ENCODE measurements around the gene C11orf21.

Gene C11orf21

GRCh38 chr11:2320568-2321310 is 19.0 kb upstream of the C11orf21 start:
- DNase-seq: peak; percentile 47

GRCh38 chr11:2319791-2320472 is 18.2 kb upstream of the C11orf21 start:
- DNase-seq: peak; percentile 49

- DNase-seq: peak; percentile 5
Measured at GRCh38 chr11:2318707-2319106, 17.0 kb upstream of the C11orf21 start.

- DNase-seq: peak; percentile 17
Measured at GRCh38 chr11:2318123-2318522, 16.4 kb upstream of the C11orf21 start.

DNA sequence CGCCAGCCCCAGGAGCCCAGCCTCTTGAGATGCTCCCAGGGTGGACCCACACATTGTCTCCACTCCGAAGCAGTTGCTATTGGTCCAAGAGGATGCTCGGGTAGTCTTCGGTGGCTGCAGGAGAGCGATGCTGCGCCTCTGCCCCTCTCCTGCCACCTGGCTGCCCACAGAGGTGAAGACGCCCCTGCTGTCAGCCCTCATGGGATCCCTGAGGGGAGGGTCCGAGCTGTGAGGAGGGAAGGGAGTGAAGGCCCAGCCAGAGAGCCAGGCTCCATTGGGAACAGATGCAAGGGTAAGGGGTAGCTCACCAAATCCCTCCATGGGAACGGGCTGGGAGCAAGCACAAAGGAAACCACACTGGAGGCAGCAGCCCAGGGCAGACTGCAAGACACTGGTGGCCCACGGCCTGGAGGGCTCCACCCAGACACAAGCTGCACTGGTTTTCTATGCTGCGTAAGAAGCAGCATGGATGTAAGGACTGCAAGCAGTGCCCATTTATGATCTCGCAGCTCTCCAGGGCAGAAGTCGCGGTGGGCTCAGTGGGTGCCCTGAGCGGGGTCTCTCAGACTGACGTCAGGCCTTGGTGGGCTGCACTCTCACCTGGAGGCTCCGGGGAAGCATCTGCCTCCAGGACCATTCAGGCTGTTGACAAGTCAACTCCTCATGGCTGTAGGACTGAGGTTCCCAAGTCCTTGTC is 15.8 kb upstream of the C11orf21 start:
- peak; percentile 51 for DNase-seq

GRCh38 chr11:2316963-2317244 is 15.2 kb upstream of the C11orf21 start:
- no peak for DNase-seq

DNA sequence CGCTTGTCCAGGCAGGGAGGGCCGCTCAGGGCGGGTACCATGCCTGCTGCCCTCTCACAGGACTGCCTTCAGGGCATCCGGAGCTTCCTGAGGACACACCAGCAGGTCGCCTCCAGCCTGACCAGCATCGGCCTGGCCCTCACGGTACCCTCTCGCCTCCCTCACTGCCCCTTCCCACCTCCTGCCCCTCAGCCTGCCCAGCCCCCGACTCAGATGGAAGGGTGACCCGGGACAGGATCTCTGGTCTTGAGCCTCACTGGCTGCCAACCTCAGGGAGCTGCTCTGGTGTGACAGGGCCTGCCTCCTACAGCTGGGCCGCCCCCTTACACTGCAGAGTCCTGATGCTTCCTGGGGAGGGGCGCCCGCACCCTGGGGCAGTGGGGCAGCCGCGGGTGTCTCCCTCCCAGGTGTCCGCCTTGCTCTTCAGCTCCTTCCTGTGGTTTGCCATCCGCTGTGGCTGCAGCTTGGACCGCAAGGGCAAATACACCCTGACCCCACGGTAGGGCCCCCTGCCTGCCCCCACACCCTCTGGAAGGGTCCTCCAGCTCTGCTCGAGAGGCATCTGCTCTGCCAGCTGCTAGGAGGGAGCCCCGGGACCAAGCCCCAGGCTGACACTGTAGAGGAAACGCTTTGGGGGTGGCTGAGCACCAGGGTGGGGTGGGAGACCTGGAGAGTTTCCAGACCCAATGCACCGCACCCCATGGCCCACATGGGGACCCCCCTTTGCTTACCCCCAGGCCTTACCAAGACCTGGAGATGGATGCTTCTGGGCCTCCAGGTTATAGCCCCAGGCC is 14.6 kb upstream of the C11orf21 start:
- DNase-seq: peak; percentile 53

DNA sequence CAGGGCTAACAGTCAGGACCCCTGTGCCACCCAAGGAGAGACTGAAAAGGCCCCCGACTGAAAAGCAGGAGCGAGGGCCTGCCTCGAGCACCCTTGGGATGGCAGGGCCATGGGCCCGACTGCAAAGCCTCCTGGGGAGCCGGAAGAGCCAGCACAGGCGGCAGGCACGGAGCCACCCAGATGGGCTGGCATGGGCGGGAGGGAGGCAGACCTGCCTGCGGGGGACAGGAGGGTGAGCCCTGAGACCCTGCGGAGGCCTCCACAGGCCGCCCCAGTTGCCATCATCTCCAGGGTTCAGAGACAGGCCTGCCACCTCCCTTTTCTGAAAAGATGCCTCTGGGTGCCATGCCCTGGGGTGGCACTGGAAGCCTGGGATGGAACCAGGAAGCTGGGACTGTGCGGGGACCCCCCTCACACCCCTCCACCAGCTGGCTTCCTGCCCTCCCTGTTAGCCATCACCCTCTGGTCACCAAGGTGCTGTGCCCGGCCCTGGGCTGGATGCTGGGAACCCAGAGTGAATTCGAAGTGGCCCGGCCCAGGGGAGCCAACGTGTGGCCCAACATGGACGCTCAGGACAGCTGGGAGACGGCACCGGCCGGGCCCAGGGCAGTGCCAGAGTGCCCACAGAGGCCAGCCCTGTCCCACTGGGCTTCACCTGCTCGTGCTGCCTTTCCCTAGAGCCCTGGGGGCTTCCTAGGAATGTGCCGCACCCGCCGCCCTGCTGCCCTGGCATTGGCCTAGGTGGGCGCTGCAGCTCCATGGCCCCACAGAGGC is 13.9 kb upstream of the C11orf21 start:
- DNase-seq: peak; percentile 59

- peak; percentile 53 for DNase-seq
Measured at GRCh38 chr11:2314525-2315394, 13.0 kb upstream of the C11orf21 start.

DNA sequence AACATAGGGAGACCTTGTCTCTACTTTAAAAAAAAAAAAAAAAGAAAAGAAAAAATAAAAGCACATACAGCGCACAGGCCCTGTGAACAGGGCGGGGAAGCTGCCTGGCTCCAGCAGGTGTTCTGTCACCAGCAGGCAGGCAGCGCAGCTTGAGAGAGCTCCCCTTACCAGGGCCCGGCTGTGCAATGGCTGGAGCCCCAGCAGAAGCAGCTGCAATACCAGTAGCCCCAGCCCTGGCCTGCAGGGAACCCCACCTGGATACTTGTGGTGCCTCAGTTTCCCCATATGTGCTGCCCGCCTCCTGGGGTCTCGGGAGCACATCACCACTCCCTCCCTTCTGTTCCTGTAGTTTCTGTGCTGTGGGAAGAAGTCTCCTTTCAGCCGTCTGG is 12.4 kb upstream of the C11orf21 start:
- peak; percentile 48 for DNase-seq

DNA sequence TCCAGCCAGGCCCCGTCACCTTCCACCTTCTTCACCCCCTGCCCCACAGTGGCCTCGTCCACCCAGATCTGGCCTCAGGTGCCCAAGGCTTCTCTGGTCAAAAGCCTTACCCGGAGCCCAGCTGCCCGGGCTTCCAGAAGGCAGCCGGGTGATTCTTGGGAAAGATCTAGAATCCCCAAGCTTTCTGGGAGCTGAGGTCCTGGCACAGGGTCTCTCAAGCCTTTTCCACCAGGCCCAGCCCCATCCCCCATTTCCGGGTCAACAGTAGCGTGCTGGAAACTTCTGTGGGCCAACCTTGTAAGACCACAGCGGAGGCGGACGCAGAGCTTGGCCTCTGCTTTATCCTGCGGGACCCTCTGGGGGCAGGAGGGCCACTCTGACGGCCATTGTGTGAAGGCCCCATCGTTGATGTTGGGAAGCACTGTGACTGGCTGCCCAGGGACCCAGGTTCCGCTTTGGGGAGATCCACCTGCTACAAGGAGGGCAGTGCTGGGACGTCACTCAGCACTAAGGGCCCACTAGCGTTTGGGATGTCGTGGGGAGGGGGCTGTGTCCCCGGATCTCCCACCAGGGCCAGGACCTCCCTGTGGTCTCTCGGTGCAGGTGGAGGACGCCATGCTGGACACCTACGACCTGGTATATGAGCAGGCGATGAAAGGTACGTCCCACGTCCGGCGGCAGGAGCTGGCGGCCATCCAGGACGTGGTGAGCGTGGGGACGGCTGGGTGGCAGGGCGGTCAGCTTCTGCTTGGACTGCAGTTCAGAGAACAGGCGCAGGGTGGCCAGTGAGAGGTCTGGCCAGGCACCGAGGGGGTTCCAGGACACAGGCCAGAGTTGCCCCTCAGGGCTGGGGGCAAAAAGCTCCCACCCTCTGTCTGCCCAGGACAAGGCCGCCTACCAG is 11.6 kb upstream of the C11orf21 start:
- DNase-seq: peak; percentile 59

DNA sequence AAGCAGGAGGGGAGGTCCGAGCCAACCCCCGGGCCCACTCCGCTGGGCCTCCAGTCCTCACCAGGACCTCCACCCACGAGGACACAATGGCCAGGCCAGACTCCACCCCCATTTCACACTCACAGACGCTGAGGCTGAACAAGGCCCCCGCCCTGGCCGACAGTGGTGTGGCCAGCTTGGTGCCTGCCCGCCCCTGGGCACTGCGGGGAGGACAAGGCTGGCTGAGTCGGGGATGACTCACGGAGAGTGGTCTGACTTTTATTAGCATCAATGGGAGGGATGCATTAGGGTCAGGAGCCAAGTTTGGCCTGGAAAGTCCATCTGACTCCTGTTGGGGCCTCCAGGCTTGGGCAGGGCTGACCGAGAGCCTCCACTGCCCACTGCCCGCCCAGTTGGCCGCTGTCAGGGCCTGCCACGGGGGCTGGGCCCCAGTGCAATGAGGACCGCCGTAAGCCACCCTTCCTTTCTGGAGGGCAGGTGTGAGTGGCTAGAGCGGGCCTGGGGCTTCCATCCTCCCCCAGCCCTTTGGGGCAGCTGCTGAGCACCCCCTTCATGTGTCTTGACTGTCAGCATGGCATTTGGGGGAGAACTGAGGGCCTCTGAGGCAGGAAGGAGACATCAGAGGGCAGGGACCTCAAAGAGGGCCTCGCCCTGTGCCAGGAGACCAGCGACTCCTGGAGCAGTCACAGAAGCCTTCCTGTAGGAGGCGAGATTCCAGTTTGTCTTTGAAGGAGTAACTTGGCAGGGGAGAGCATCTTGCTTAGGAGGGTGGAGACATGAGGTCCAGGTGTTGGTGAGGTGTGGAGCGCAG is 10.7 kb upstream of the C11orf21 start:
- no peak for DNase-seq

DNA sequence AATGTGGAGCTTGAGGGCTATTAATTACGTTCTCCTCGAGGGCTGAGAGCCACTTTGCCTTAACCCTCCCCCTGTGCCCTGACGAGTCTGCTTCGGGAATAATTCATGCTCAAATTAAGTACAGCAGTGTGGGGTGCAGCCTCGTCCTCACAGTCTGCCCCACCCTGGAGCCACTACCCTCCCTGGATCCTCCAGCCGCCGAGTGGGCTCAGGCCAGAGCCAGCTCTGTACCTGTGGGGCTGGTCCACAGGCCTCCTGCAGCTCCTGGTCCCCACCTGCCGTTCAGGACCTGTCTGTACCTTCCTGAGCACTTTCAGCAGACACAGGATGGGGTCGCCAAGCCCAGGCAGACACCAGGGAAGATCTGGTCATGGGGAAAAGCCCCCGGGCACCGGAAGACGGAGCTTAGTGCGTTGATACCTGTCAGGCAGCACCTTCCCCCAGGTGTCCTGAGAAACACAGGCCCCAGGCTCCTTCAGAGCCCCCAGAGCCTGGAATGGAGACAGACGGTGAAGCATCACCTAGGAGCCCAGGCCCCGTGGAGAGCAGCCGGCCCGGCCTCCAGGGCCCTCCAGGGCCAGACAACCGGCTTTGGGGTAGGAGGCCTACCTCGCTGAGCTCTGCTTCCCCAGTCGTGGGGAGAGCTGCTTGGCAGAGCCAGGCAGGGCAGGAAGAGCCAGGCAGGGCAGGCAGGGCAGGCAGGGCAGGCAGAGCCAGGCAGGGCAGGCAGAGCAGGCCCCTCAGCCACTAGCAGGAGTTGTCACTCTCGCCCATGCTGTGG is 9.8 kb upstream of the C11orf21 start:
- DNase-seq: peak; percentile 41

- DNase-seq: peak; percentile 41
Measured at GRCh38 chr11:2310786-2311352, 9.2 kb upstream of the C11orf21 start.

DNA sequence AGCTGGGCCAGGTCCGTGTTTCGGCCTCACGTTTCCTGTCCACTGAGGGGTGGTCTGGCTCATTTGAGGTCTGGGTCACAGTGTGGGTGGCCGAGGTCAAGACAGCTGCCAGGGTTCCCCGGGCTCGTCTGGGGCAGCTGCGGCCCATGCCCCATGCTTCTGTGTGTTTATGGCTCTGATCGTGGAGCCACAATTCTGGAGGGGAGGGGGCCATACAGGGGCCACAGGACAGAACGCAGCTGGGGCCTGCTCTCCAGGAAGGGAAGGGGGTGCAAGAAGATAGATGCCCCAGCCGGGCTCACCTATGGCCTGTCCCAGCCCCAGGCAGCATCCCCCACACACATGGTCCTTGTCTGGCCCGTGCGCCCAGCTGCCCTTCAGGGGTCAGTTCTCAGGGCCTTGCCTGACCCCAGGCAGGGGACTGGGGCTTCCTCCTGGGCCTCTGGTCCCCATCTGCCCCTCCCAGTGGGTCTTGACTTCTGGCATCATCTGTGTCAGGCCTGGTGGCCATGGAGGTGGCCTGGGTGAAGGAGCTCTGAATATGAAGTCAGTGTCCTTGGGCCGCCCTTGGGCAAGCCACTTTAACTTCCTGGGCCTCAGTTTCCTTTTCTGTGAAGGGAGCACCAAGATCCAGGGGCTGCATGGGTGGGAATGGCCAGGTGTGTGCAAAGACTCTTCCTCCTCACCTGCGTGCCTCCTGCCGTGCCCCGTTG is 8.5 kb upstream of the C11orf21 start:
- peak; percentile 48 for DNase-seq

DNA sequence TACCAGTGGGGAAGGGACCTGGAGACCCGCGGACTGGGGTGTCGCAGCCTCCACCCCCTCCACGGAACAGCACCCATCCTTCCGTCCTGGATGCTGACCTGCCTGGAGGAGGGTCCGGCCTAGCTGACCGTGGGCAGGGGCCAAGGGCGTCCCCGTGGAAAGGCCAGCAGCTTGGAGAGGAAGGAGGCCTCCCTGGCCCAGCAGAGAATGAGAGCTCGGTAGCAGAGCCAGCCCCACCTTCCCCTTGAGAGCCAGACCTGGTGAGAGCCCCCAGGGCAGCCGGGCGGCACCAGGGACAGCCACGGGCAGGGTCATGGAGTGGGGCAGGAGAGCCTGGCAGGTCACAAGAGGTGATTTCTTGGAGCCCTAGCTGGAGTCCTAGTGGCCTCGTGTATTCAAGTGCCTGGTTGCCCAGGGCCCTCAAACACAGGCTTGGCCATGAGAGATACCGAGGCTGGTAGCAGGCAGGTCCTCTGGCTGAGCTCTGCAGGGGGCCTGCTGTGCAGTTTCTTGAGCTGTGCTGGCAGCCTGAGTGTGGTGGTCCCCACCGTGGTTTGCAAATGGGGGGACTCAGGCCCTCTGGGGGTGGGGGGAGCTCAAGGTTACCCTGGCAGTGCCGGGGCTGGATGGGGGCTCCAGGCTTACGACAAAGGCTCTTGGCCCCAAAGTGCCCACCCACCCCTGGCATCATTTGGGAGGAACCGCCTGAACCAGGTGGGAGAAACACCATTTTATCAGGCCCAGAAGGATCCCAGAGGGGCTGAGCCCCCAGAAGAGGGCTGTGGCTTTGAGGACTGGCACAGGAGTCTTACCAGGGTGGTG is 7.7 kb upstream of the C11orf21 start:
- no peak for DNase-seq

DNA sequence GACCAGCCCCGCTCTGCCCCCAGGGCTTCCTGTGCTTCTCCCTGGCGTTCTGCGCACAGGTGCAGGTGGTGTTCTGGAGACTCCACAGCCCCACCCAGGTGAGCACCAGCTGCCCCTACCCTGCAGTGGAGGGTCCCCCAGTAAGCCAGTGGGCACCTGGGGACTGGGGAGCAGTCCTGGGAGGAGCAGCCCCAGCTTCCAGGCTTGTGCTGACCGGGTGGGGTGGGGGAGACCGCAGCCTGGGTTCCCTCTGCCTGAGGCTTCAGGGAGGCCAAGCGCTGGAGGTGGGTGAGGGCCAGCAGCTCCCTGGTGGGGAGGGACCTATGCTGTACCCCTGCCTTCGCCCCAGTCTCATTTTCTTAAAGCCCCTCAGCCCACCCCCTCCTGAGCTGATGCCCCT is 7.0 kb upstream of the C11orf21 start:
- DNase-seq: no peak
